Panc1 (cell line): ENCODE data around the gene TTLL11. TPM values are rescaled to one million over a fixed set of nuclear protein-coding genes. Genes with fewer than 3 reads are reported as not detected.

Source experiments
- ATAC-seq: fragments of 200-7000 bp; cut with Tn5 transposase; 2 replicates; pipeline ENCODE4 v1.9.1; 2020; ENCODE audit warnings: mild to moderate bottlenecking, moderate library complexity
- BruUV-seq: library from RNA; stranded (reverse); fragments of 400-500 nt; replicated peaks from 2 replicates; lab custom pipeline; 2021; lab: Mats Ljungman, UMichigan
- CTCF ChIA-PET: fragments of 300-600 bp; sonication (Branson Sonifier 250); formaldehyde crosslinking; loops from one replicate; lab custom pipeline; 2022; ENCODE audit warnings: antibody characterized with exemption; lab: Charles Lee
- POLR2A ChIA-PET: fragments of 300-600 bp; sonication (Branson Sonifier 250); formaldehyde crosslinking; loops from one replicate; lab custom pipeline; 2022; ENCODE audit warnings: antibody characterized with exemption; lab: Charles Lee
- DNase-seq: peaks from one replicate; pipeline ENCODE4 v3.0.0-alpha.2; 2010; ENCODE audit warnings: low read depth, low spot score
- H3K27ac ChIP-seq: 2 replicates; pipeline ENCODE4 v1.5.1; 2011; ENCODE audit warnings: mild to moderate bottlenecking, low read length, inconsistent platforms
- H3K27me3 ChIP-seq: fragments of 200-500 bp; sonication (Bioruptor generic); 2 replicates; pipeline ENCODE4 v1.6.0; 2014; ENCODE audit warnings: low read length, inconsistent platforms; ENCODE audit not compliant: control insufficient read depth, insufficient read depth
- H3K36me3 ChIP-seq: fragments of 200-500 bp; sonication (Bioruptor generic); 2 replicates; pipeline ENCODE4 v1.5.1; 2014; ENCODE audit warnings: inconsistent platforms, mild to moderate bottlenecking, low read length, moderate library complexity; ENCODE audit not compliant: control insufficient read depth, insufficient read depth
- H3K4me1 ChIP-seq: 2 replicates; pipeline ENCODE4 v1.5.1; 2011; ENCODE audit warnings: inconsistent platforms, mild to moderate bottlenecking, low read length, moderate library complexity; ENCODE audit not compliant: control insufficient read depth, insufficient read depth
- H3K4me3 ChIP-seq, 2 experiments: 2 replicates each; pipeline ENCODE4 v1.5.1; 2011 to 2012; ENCODE audit warnings: low read depth in 2 of 2, low read length in 2 of 2, mild to moderate bottlenecking in 2 of 2, inconsistent platforms in 1 of 2, moderate library complexity in 1 of 2
- H3K9me3 ChIP-seq: fragments of 200-500 bp; sonication (Bioruptor generic); 2 replicates; pipeline ENCODE4 v1.5.1; 2014; ENCODE audit warnings: low read depth, mild to moderate bottlenecking, inconsistent platforms, low read length, moderate library complexity; ENCODE audit not compliant: control insufficient read depth, insufficient read depth
- CTCF ChIP-seq: fragments of 450-650 bp; IDR thresholded peaks from 2 replicates; pipeline ENCODE4 v1.5.1; 2017; ENCODE audit warnings: mild to moderate bottlenecking
- POLR2AphosphoS5 ChIP-seq: IDR thresholded peaks from 2 replicates; pipeline ENCODE4 v1.6.1; 2012; ENCODE audit warnings: mild to moderate bottlenecking, low read depth, low read length, moderate library complexity
- REST ChIP-seq, 2 experiments: IDR thresholded peaks; 2 replicates each; pipeline ENCODE4 v1.6.1; 2011 to 2012; ENCODE audit warnings: low read depth in 2 of 2, control low read depth in 1 of 2, low read length in 1 of 2, mild to moderate bottlenecking in 1 of 2, moderate library complexity in 1 of 2; ENCODE audit not compliant: insufficient read depth in 1 of 2
- SIN3A ChIP-seq: IDR thresholded peaks from 2 replicates; pipeline ENCODE4 v1.6.1; 2012; ENCODE audit warnings: low read depth, mild to moderate bottlenecking, low read length, moderate library complexity, borderline replicate concordance; ENCODE audit not compliant: insufficient read depth
- TCF7L2 ChIP-seq: IDR thresholded peaks from 2 replicates; pipeline ENCODE4 v1.6.1; 2011; ENCODE audit warnings: mild to moderate bottlenecking, low read depth, low read length, inconsistent platforms
- in situ Hi-C: cut with HindIII; loops from 2 replicates; pipeline ENCODE4 v1.10.0; 2016; ENCODE audit warnings: low sequenced_read_pairs, low pct_unique_long_range_greater_than_20kb
- intact Hi-C: fragments of 100-400 bp; cut with micrococcal nuclease; formaldehyde crosslinking; loops from one replicate; pipeline ENCODE4 v1.10.0; 2022; ENCODE audit not compliant: unreplicated experiment
- total RNA-seq: library from RNA; stranded (reverse); gene quantifications from one replicate; pipeline ENCODE4 v1.2.1, GENCODE V29; 2021; ENCODE audit not compliant: unreplicated experiment

TTLL11 gene
- total RNA-seq, 1 experiment from 2014 or later = 1.1 TPM

GRCh38 chr9:122028089-122028488 lies 65.0 kb downstream of the TTLL11 start:
- ChIA-PET CTCF (no interaction called here), POLR2A (no interaction called here)
- ATAC-seq (no peak), DNase-seq (no peak)
- intact Hi-C loops (no loop called here), in situ Hi-C loops (no loop called here)
- H3K4me3 ChIP-seq = no peak overlapping the region
- no peak overlapping the region for H3K27ac ChIP-seq
- no peaks in the 10 kb centered on the region for H3K9me3 ChIP-seq
- H3K36me3 ChIP-seq = no peaks in the 10 kb centered on the region
- H3K4me1 ChIP-seq = no peaks in the 10 kb centered on the region
- TF ChIP-seq TCF7L2 = no peak
- no TSS peak for BruUV-seq
- no peaks in the 10 kb centered on the region for H3K27me3 ChIP-seq

DNA sequence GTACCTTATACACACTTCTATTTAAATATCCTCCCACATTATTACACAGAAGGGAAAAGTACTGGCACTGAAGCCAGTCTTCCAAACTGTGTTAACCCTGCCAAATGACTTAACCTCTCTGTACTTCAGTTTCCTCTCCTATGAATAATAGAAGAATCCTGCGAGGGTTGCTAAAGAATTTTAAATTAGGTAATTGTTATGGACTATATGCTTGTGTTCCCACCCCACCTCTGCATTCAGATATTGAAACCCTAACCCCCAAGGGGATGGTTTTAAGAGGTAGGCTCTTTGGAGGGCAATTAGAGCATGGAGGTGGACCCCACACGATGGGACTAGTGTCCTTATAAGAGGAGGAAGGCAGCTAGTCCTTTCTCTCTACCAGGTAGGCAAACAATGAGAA lies 72.7 kb downstream of the TTLL11 start:
- ChIA-PET POLR2A (no interaction called here), CTCF (no interaction called here)
- H3K9me3 ChIP-seq = no peaks in the 10 kb centered on the region
- no peaks in the 10 kb centered on the region for H3K36me3 ChIP-seq
- no peak for DNase-seq
- intact Hi-C loops = no loop called here
- H3K4me3 ChIP-seq = no peak overlapping the region
- no TSS peak for BruUV-seq
- no peaks in the 10 kb centered on the region for H3K4me1 ChIP-seq
- no peak for ATAC-seq
- no peaks in the 10 kb centered on the region for H3K27me3 ChIP-seq
- TF ChIP-seq REST (IDR thresholded peaks at IDR 0.05; ENCODE audit: insufficient read depth in 1 of 2, low read depth in 2 of 2, low read length in 1 of 2) (no peak), TCF7L2 (no peak), POLR2AphosphoS5 (no peak), SIN3A (no peak), CTCF (no peak)
- no peak overlapping the region for H3K27ac ChIP-seq
- in situ Hi-C loops = no loop called here

DNA sequence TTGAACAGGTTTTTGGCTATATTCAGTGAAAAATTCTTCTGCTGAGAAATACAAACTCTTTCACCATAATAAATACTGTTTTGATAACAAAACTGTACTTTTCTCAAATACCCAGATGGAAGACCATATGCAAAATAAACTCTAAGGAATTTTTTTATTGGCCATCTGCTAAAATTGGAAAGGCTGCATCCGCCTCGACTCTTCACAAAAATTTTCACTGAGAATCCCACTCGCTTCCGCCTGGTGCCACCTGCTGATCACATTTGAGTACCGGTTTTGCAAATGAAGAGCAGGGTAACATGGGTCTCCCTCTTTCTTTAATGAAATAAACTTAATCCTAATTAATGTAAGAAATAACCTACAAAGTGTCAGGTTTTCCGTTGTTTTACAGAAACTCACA lies 76.4 kb downstream of the TTLL11 start:
- Histone ChIP-seq H3K9me3 (no peaks in the 10 kb centered on the region), H3K27ac (no peak overlapping the region), H3K36me3 (no peaks in the 10 kb centered on the region), H3K27me3 (no peaks in the 10 kb centered on the region), H3K4me3 (no peak overlapping the region), H3K4me1 (no peaks in the 10 kb centered on the region)
- POLR2A ChIA-PET = no interaction called here
- BruUV-seq = no TSS peak
- CTCF ChIA-PET = no interaction called here
- DNase-seq = no peak
- in situ Hi-C loops = no loop called here
- TF ChIP-seq SIN3A (no peak), CTCF (peak; percentile 50), TCF7L2 (no peak)
- no peak for ATAC-seq
- intact Hi-C loops = no loop called here
